Activated effector memory CD4-positive, alpha-beta T cell treated with Interleukin-2 at 50 U/mL for 16 hours (primary cell): ENCODE measurements around the gene KCNQ2.

ENCODE experiments used
- DNase-seq: peaks from one replicate; pipeline ENCODE4 v3.0.0-alpha.2; 2020

KCNQ2 gene

DNA sequence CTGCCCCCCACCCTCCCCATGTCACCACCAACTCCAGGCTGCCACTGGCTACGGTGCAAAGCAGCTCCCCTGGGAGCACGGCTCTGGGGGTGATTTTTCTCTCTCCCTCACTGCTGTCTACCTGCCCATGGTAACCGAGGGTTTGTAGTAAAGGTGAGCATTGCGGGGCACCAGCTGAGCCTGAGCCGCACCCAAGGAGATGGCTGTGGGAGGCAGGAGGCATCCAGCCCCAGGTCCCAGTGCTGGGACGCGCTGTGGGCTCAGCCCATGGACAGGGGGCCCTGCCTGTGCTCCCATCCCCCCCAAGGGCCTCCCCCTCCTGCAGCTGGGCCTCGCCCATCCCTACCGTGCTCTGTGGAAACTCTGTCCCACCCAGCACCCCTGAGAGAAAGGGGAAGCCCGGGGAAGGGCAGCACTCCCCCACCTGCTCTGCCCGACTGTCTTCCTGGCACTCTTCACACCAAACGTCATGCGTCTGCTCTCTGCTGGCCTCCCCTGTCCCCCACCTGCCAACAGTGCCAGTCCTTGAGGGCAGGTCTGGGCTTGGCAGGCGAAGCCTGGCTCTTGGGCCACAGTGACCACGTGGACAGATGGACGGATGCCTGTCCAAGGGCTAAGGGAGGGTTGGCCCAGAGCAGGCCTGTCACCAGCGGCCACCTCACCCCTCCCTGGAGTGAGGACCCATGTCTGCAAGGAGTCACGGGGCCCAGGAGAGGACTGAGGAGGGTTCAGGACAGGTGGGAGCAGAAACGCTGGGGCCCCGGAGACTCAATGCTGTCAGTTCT lies 107.5 kb downstream of the KCNQ2 start:
- no peak for DNase-seq

DNA sequence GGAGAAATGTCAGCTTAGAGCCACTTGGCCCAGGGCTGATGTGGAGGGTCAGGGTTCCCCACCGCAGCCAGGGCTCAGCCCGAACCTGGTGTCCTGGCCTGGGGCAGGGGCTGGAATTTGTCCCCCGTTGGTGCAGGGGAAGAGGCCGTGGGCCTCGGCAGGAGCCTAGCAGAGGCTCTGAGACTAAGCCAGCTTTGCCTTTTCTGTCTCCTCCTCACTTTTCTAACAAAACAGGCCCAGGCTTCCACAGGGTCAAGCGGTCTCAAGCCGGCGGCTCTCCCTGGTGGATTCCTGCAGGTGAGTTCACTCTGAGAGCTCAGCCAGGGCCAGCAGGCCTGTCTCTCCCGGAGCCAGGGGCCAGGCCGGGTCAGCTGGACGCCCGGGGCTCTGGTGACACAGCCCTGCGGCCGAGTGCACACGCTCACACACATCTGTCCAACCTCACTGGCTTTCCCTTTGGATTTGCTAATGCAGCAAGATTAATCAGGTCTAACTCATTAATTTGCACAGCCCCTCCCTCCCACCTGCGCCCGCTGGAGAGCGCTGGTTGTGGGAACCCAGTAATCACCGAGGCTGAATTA lies 108.4 kb downstream of the KCNQ2 start:
- DNase-seq = no peak

DNA sequence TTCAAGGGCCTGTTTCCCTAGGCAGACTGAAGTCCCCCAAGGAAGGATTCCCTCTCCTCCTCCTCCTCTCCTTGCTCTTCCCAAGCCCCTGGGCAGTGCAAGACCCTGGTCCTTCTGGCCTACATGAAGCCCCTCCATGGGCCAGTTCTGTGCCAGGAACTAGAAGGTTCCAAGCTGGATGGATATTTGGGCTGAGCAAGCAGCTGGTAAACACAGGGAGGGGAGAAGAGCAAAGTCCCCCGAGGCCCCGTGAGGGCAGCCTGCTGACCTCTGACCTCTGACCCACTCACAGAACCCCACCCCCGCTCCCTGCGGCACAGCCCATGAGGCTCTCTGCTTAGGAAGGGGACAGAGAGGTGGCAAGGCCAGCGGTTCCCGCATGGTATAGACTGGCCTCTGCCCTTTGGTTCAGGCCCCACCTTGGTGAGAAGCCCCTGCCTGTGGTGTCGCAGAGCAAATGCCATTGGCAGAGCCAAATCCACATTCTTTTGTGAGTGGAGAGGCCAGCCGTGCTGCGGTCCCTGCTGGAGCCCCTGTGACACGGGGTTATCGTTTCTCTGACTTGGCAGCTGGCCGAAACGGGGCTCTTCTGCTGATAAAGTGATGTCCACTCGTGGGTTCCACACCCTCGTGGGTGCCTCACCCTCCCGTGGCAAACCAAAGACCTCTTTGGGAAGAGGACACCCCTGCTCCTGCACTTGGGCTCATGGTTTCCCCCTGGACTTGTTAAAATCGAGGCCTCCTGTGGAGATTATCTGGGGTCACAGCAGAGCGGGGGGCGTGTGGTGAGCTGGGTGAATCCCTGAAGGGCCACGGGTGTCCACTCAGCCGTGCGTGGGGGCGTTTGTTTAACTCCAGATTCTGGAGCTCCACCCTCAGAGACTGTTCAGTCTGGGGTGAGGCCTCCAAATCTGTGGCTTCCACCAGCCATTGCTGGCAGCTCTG lies 109.2 kb downstream of the KCNQ2 start:
- no peak for DNase-seq

DNA sequence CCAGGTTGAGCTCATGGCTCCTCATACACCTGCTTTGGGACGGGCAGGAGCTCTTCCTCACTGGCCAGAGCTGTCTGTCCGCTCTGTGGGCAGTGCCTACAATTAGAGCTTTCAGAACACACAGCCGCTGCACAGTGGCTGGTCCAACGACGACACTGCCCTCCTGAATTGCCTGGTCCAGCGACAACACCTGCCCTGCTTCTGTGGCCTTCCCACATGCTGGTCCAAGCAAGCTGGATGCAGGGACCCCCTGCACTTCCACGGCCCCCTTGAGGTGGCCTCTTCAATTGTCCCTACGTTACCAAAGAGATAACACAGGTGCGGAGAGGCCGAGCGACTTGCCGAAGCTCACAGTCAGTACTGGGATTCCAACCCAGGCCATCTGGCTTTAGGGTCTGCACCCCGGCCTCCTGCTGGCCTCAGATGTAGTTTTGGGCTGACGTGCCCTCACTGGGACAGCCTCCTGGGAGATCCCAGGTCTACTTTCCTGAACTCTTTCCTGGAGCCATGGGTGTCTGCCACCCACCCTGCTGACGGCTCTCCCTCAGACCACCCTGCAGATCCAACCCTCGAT lies 109.9 kb downstream of the KCNQ2 start:
- no peak for DNase-seq

DNA sequence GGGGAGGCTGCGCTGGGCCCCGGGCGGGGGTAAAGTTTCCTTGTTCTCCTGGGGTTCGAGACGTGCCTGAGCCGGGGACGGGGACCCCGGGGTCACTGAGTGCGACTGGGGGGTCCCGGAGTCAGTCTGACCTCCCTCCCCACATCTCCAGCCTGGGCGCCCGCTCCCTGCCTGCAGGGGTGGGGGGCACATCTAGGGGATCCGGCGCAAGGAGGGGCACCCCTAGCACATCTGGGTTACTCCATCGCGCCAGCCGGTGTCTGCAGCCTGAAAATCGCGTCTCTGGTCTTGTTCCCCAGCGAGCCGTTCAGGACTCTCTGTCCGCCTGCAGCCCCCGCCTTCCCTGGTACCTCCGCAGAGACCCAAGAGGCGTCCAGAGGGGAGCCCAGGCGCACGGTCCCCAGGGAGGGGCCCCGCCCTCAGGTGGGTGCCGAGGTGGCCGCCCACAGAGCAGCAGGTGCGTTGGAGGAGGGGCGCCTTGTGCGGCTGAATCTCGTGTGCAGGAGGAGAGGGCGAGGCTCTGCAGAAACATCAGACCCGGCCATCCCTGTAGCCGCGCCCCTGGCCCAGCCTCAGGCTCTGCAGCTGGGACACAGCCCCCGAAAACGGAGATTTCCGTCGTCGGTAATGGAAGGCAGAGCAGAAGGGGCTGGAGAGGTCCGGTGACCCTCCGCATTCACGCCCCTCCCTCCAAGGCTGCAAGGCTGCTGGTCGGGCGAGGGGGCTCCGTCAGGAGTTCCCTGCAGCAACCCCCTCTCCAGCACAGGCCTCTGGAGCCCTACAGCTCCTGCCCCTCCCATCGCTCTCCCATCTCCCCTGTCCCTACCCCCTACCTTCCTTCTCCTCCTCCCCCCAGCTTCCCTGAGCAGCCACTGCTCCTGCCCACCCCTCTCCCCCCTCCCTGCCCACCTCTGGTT lies 110.7 kb downstream of the KCNQ2 start:
- DNase-seq = no peak

DNA sequence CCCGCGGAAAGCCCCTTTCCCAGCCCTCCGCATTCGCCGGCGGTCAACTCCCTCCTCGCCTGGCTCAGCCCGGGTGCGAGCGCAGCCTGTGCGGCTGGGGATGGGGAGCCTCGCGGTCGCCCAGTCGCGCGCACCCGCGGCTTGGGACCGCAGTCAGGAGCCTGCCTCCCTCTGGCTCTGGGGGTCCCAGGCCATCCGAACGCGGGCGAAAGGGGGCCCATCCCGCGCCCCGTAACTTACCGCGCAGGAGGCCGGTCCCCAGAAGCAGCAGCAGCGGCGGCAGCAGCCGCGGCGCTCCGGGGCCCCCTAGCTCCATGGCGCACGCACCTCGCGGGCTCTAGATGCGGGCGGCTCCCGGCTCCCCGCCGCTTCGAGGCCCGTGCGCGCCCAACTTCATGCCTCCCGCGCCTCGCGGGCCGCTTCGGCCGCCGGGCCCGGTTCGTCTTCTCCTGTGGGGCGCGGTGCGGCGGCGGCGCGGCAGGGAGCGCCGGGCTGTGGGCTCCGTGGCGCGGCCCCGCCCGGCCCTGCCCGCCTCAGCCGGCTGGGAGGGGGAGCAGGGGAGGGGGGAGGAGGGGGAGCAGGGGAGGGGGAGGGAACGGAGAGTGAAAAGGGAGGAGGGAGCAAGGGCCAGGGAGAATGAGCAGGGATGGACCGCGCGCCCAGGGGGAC lies 111.5 kb downstream of the KCNQ2 start, which contains the start of gene CHRNA4:
Gene CHRNA4 (minus strand): TSS at position 500 of the 669 bp plus-strand sequence. CDS start 184 bp downstream, at position 316.
- no peak for DNase-seq

DNA sequence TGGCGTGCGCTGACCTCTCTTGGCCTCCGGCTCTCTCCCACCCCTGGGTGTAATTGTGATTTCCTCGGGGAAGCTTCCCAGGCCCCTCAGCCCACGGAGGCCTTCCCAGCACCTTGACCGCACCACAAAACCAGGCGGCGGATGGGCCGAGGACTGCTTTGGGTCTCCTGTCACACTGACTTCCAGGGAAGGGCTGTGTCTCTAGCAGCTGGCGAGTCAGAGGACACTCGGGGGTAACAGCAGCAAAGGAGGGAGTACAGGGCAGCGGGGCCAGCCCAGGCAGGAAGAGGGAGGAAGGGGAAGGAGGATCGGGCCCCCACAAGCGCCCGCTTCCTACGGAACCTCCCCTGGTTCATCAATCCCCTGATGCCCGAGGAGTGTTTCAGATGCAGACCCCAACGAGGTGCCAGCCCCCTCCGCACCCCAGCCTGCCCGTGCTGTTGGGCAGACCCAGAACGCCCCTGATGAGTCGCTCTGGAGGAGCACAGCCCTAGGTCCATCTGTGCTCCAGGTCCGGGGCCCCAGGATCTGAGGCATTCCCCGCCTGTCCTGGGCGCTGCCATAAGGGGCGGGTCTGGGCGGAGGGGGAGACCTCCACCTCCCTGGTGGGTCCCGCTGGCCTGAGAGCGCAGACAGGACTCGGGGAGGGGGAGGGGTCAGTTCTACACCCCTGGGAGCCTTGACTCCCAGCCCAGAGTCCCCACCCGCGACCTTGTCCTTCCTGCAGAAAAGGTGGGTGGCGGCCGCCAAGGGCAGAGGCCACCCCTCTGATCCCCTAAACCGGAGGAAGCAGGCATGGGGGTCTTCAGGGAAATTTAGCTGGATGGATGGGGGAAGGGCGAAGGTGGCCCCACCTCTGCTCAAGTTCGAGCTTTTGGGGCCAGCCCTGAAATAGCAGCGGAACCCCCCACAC lies 112.3 kb downstream of the KCNQ2 start:
- no peak for DNase-seq

DNA sequence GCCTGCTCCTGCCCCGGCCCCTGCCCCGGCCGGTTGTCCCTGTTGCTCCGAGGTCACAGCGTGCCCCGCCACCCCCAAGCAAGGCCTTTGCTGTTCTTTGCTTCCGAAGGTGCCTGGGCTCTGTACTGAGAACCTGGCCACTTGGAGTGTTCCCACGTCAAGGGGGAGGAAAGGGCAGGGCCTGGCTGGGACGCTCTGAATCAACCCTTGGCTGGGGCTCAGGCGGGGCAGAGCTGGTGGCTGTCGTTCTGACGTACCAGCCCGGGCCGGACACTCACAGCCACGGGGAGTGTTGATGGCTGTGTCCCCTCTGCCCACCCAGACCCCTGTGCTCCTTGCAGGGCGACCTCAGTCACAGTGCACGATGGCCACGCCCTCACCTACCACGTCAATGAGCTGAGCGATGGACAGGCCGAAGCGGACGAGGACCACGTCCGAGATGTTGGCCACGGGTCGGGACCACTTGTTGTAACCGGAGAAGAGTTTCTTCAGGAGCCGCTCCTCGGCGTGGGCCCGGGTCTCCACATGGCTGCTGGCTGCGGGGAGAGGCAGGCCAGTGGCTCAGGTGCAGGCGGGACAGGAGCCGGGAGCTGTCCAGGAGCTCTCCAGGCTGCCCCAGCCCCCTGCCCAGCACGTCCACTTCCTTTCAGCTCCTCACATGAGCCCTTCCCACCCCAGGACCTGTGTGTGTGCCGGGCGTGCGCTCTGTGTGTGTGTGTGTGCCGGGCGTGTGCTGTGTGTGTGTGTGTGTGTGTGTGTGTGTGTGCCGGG lies 113.1 kb downstream of the KCNQ2 start:
- DNase-seq = no peak

DNA sequence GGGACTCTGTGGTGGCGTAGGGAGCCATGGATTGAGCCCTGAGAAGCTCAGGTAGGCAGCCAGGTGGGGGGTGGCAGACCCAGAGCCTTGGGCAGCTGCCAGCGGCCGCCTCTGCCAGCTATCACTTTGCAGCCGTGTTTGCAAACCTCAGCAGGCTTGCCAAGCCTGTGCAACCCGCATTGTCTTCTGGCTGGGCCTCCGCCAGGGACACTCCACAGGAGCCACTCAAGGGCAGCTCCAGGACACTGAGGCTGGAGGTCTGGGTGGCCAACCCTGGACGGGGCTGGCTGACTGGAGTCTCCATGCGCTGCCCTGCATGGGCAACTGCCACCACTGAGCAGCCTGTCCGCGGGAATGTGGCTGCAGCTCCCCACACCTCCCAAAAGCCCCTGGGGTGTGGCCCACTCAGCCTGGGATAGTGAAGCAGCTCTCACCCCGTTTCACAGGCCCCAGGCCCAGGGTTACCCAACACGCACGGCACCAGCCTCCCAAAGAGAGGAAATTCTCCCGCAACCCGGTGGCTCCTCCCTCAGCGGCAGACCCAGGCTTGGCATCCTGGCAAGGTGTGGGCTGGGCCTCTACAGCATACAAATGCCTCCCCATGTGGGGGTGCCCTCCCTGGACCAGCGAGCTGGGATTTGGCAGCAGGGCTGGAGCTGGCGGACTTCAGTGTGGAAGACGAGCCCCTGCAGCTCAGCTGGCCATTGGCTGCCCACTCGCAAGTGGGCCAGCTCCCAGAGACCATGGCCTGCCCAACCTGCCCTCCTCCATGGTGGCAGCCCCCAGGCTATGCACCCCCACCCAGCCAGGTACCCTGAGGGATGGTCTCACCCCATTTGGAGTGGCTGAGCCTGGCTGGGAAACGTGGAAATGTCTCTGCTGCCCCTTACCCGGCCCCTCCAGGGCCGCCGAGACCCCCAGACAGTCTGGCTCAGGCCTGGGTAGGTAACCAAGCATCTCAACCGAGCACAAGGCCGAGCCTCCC lies 114.2 kb downstream of the KCNQ2 start:
- DNase-seq = no peak

DNA sequence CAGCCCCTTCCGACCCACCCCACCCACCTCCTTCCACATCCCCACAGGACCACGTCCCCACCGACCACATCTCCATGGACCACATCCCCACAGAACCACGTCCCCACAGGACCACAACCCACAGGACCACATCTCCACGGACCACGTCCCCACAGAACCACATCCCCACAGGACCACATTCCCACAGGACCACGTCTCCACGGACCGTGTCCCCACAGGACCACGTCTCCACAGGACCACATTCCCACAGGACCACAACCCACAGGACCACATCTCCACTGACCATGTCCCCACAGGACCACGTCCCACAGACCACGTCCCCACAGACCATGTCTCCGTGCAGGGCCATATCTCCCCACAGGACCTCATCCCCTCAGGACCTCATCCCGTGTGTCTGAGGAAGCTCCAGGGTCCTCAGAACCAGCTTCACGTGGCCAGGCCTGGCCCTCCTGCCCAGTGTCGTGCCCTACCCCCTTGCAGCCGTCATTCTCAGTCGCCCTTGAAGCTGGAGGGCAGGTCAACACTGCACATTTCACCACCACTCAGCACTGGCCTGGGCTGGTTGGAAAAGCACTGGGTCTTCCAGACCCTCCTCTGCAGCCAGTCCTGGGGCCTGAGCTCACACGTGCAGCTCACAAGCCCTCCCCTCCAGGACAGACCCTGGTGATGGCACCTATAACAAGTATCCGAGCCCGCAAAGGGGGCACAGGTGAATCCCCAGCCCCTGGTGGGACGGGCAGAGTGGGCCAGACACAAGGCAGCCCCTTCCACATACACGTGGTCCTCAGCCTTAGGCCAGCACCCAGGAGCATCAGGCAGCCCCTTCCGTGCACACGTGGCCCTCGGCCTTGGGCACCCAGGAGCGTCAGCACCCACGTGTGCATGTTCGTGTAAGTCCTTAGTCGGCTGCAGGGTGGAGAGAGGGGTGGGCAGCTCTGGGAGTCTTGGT lies 115.2 kb downstream of the KCNQ2 start:
- no peak for DNase-seq

DNA sequence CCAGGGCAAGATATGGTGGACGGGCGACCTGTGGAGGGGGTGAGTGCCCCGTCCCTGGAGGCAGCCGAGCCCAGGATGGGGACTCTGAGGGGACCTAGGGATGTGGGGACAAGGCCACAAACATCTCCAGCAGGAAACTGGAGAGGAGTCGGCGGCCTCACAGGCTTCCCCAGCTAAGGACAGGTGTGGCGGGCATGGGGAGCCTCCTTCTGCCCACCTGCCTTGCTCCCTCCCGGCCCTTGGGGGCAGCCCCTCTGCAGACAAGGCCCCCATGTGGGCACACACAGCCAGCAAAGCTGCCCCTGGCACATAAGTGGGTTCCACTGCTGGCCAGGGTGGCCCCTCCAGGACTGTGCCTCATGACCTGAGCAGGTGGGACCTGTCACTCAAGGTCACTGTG lies 115.9 kb downstream of the KCNQ2 start:
- no peak for DNase-seq

DNA sequence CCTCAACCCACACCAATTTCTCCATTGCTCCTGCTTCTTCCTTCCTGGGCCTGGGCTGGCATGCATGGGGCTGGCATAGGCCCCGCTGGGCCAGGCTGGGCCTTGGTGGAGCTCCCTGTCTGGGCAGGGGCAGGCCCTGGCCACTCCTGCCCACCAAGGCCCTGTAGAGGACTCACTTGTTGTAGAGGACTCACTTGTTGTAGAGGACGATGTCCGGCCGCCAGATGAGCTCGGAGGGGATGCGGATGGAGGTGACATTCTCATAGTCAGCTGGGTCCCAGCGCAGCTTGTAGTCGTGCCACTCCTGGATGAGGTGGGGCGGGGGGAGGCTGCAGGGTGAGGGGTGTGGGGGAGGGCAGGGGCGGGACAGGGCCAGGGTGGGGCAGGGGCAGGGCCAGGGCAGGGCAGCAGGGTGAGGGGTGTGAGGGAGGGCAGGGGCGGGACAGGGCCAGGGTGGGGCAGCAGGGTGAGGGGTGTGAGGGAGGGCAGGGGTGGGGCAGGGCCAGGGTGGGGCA lies 116.6 kb downstream of the KCNQ2 start:
- DNase-seq = no peak

DNA sequence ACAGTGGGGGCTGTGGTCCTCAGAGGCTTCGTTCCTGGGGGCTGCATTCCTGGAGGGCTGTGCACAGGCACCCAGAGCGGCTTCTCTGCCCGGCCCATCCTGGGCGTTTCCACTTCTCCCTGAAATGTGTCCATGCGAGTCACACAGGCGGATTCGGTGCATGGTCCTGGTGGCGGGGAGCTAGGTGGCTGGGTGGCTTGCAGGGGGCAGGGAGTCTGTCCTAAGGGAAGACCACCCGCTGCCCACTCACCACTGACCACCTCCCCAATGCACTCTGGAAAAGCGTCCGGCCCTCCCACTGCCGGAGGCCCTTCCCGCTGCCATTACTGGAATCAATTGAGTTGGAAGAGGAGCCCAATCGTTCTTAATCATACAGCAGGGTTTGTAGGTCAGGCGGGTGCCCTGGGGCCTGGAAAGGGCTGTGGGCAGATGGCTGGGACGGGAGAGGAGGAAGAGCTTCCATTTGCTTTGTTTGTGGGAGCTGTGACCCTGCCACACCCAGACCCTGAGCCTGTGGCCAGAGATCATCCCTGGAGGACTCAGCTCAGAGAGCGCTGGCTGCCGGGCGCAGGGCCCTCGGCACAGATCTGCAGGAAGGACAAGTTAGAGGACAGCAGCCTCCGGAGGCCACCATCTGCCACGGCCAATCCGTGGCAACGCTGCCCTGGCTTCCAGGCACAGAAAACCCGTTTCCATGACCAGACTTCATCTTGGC lies 117.7 kb downstream of the KCNQ2 start:
- DNase-seq = no peak

DNA sequence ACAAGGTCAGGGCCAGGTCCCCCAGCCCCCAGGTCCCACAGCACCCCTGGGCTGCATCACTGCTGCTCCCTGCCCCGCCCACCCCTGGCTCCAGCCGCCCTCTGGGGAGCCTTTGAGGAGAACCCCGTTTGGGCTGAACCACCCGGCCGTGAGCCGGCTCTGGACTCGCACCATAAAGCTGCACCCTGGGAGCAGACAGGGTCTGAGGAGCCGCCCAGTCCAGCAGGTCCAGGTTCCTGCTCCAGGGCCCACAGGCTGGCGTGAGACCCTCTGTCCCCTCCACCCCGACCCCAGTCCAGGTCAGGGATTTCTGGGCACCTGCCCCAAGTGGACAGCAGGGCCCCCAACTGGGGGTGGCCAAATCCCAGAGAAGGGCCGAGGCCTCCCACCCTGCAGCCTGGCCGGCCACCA lies 119.6 kb downstream of the KCNQ2 start:
- DNase-seq = no peak

DNA sequence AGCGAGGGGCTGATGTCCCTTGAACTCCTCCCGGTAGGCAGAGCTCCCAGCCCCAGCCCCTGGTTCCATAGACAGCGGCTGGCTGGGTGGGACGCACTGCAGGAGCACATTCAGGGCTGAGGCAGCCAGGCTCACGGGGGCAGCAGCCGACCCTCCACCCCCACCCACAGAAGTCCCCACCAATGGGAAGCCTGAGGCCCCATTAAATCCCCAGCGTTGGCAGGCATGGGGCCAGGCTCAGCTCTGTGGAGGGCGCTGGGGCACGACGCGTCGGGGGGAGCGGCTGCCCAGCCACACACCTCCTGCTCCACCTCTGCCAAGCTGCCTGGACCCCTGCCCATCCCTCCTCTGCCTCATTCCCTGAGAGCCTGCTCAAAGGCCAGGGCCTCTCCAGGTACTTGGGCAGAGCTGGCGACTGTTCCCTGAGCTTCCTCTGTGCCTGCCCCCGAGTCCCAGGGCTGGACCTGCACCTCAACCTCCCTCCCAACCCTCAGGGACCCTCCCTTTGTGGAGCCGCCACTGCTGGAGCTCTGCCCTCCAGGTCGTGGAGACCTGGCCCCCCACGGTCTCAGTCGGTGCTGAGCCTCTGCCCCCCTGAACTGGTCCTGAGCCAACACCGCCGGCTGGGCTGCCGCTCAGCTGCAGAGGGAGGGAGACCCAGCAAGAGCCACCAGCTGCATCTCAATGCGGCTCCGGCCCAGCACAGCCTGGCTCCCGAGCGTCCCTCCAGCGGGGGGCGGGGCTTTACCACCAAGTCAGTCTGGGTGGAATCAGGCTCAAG lies 120.5 kb downstream of the KCNQ2 start:
- DNase-seq = no peak
